Fibroblast of gingiva (primary cell): ENCODE results near the gene DDR2.

ENCODE experiments used
- DNase-seq: peaks from one replicate; pipeline ENCODE4 v3.0.0-alpha.2; 2011; ENCODE audit warnings: low read depth

DDR2 gene

DNA sequence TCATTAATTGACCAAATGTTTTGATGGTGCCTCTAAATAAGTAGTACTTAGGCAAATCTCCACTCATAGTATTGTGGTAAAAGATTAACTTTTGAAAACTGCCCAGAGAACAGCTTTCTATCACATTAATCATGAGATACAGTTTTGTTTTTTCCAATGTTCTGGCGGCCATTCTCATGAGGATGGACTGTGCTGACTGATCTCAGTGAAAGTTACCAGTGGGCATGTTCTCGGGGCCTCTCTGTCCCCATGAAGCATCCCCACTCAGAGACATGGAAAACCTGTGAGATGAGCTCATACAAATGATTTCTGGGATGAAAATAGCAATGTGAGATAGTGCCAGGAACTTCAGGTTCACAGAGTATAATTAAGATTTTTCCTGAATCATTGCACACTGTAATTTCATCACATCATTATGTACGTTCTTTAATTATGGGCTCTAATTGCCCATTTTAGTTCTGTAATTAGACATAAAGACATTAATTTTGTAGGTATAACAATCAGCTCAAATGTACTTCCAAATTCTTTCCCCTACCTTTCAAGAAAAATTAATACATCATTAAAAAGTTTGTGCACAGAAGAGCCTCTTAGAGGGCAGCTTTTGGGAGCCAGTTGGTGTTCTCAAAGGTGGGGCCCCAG, 40.5 kb downstream of the DDR2 start:
- no peak for DNase-seq

DNA sequence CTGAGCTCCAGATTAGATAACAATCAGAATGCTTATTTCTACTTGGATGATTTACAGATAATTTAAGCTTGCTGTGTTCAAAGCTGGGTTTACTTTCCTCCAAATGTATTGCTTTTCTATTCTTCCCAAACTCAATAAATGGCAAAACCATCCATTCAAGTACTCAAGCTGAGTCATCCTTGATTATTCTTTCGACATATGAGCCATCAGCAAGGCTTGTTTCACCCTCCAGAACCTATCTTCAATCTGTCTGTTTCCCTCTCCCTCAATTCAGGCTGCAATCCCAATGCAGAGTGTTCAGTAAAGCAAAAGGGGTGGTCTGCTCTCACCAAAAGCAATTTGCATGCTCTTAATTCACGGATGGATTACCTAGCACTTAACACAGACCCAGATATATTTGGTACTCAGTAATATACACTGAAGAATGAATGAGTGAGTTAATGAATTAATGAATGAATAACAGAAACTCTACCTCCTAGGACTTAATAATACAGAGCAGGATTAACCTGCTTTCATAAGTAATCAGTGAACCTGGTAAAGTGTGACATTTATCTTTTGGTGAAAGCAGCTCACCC, 41.9 kb downstream of the DDR2 start:
- DNase-seq = no peak

DNA sequence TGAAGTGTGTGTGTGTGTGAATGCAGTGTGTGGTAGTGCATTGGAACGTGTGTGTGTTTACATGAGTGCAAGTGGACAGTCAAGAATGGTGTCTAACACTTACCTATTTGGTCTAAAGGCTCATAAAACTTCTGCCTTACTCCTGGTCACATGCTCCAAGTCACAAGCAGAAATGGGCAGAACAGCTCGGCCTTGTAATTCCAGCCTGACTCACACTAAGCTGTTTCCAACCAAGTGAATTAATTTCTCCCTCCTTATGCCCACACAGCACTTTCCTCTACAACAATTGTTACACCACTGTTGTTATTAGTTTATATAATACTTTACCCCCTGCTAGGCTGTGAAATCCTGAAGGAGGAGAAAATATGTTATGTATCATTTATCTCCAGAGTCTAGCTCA, 43.8 kb downstream of the DDR2 start:
- DNase-seq = peak; percentile 84

DNA sequence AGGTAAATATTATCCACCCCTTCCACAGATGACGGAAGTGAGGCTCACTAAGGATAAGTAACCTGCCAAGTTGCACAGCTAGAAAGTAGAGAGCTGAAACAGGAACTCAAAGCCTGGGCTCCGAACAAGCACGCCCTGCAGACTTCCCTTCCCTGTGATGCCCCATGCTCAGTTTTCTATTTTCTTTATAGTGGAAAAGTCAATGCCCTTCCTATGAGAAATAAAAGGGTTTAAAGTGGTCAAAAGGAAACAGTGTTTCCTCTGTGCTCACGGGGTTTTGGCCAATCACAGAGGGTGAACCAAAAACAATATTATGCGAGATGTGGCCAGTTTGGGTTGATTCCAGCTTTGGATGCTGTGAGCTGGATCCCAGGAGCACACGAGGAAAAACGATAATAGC, 44.5 kb downstream of the DDR2 start:
- DNase-seq = no peak

DNA sequence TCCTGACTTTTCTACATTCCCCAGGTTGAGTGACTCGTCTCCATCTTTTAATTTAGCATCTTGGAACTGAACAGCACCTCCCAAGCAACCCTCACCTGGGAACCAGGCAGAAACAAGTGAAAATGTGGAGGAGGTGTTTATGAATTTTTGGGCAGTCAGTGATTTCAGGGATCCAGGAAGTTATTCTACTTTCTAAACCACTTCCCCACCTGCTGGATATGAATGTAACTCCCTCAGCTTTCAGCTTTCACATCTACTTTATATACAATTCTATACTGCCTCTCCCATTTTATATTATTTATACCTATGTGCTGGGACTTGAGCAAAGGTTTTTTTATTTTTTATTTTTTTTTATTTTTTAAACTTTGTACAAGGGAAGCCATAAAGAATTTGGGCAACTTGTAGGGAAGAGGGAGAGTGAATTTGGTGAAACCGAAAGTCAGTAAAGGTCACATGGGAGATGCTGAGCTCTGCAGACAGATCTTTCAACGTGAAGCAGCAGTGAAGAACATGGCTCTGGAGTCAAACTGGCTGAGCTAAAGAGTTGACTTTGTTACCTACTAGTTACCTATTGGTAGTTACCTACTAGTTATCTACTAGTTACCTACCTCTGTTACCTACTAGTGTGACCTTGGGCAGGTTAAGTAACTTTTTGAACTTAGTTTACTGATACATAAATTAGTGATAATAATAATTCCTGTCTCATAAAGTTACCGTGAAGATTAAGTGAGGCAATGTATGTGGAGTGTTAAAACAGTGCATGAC, 45.5 kb downstream of the DDR2 start:
- DNase-seq = no peak

DNA sequence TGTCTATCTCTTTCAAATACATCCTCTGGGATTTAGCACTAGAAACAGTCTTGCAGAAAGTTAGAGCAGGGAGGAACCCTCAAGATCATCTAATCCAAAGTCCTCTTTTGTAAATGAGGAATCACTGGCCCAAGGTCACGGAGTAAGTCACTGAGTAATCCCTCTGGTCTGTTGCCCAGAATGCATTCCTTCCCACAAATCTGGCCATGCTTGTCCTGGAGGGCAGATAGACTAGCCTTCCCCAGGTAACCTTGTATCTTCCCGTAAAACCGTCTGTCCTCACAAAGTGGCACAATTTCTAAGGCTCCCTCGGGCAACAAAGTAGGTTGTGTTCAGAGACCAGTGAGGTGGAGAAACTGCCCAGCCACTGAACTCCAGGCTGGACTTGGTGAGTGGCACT, 46.2 kb downstream of the DDR2 start:
- peak; percentile 63 for DNase-seq

DNA sequence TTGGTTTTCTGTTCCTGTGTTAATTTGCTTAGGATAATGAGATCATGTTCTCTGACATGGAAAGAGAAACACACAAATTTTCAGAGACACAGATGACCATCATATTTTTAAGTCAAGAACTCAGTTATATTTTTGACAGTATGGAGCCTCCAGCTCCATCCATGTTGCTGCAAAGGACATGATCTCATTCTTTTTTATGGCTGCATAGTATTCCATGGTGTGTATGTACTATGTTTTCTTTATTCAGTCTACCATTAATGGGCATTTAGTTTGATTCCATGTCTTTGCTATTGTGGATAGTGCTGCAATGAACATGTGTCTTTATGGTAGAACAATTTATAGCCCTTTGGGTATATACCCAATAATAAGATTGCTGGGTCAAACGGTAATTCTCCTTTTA, 47.0 kb downstream of the DDR2 start:
- DNase-seq = no peak

DNA sequence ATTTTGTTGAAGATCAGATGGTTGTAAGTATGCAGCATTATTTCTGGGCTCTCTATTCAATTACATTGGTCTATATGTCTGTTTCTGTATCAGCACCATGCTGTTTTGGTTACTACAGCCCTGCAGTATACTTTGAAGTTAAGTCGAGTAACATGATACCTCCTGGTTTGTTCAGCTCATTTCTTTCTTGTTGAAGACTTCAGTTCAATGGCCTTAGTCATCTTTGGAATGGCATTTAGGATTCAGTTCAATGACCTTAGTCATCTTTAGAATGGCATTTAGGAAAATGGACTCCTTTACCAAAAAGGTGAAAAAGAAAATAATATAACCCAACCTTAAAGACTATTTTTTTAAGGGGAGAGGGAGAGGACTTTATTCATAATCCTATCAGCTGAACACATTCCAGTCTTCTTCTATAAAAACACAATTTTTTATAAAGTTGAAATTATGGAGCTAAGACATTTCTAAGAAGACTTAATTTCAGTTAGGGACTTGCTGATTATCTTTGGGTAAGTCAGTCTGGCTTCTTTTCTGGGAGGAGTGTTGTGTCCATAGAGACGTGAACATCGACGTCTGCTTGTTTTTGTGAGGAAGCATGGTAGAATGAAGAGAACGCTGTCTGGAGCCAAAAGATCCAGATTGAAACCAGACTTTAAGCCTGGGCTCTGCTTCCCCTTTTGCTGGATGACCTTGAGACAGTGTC, 48.3 kb downstream of the DDR2 start:
- peak; percentile 65 for DNase-seq

DNA sequence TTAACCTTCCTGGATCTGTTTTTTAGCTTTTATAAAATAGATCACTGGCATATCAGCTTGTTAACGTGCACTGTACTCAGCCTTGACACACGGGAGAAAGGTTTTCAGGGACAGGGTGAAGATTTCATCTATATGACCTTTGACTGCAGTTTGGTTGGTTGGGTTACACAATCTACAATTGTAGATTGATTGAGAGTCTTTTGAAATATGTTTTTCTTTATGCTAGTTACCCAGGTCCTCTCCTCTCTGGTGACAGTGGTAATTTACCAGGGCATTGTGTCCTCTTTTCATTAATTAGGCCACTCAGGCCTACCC, 48.8 kb downstream of the DDR2 start:
- DNase-seq = no peak

DNA sequence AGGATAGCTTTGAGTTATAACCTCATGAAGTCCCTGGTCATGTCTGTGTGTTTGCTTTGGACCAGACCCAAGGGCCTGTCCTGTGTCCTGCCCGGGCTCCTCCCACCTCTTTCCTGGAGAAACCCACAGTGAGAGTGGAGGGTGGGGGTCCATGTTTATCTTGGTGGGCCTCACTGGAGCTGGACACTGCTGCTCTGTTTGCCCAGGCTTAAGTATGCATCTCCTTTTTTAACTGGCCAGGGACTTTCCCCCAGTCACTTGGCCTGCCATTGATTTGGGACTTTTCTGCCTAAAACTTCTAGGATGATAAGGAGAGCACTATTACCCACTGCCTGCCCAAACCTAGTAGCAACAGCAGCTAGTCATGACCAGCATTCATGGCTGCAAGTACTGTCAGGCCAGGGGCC, 49.8 kb downstream of the DDR2 start:
- no peak for DNase-seq

DNA sequence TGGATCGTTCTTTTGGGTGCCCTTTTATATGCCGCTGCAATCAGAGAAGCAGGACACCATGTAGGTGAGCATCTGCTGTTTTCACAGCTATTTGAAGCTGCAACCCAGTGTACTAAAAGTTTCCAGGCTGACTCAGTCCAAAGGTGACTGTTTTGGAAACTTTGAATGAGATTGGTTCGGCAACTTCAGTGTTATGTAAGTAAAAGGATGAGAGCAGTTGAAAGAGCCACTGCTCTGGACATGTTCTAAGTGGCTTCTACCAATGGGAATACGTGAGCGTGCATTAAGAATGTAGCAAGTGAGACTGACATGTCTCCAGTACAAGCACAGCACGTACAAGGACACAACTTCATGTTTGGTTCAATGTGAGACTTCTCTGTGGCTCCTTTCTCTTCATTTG, 55.6 kb downstream of the DDR2 start:
- DNase-seq = no peak

DNA sequence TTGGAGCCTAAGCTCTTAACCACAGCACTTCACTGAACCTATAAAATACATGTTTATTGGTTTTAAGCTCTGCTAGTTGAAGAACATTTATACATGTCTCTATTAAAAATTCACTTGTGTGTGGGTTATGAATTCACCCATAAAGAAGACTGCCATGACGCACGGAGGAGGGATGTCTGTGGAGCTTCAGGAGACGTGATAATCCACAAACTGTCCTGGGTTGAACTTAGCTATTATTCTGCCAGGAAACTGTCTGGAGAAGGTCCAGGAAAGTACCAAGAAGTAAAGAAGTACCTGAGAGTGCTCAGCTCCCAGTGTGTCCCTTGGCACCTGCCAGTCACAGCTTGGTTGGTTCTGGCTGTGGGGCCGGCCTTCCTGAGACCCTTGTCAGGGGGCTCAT, 56.3 kb downstream of the DDR2 start:
- DNase-seq = no peak

DNA sequence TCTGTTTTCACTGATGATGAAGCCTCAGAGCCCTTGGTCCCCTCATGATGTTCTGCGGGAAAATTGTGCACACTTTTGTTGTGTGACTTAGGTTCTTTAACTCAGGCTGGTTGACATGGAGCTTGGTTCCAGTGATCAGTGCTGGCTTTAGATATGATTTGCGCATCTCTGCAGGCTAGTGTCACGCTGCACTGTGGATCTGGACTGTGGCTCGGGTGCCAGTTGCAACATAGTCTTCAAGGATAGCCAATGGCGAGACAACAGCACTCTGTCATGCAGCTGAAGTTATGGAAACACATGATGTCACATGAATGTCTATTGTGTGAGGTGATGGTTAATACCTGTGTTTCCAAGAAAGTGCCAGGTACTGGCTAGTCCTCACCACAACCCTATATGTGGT, 56.7 kb downstream of the DDR2 start:
- no peak for DNase-seq

DNA sequence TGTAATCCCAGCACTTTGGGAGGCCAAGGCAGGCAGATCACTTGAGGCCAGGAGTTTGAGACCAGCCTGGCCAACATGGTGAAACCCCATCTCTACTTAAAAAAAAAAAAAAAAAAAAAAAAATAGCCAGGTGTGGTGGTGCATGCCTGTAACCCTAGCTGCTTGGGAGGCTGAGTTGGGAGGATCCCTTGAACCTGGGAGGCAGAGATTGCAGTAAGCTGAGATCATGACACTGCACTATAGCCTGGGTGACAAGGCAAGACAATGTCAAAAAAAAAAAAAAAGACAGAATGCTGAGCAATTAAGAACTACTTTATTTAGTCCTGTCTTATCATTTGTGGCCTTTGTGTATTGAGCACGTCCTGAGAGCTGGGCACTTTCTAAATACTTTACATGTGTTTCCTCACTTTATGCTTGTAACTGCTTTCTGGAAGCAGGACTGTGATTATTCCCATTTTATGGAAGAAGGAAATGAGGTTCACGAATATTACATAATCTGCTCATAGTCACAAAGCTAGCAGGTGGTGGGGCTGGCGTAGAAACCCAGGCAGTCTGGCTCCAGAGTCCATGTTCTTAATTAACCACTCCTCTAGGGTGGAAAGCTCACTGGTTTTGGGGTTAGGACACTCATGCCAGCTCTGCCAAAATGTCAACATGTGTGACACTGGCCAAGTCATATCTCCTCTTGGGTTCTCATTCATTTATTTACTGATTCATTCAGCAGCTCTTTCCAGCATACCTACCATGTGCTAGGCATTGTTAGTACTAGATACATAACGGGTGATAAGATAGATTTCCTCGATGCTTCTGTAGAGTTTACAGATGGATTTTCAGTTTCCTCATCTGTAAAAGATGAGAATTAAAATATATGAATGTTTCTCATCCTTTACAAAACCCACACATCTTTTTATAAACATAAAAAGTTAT, 57.7 kb downstream of the DDR2 start:
- DNase-seq = peak; percentile 30

DNA sequence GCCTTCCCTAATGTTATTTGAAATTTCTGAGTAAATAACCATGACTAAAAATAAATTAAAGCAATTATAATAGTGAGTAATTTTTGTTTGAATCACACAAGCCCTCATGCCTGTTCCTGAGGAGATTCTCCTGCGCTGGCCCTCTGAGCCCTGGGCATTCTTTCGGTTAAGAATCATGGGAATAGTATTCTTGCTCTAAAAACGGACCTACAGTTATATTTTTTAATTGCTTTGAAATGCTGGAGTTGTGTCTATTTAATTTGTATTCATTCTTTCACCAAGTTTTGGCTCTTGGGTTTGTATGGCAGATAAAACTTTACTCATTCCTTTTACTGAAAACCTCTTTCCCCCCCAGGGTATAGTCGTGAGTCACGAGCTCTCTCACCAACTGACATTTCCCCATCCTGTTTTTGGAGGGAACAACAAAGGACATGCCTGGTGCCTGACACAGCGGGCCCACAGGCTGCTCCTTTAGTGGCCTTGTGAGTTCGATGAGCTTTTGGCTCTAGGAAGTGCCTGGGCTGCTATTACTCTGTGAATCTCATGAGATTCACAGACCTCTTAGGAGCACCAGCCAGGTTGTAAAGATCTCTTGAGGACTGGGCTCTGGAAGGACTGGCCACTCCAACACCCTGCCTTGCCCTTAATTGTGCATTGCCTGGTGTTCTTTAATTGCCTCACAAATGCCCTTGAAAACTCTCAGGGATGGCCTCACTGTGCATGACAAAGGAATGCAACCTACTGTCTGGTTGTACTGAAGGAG, 58.6 kb downstream of the DDR2 start:
- peak; percentile 95 for DNase-seq

DNA sequence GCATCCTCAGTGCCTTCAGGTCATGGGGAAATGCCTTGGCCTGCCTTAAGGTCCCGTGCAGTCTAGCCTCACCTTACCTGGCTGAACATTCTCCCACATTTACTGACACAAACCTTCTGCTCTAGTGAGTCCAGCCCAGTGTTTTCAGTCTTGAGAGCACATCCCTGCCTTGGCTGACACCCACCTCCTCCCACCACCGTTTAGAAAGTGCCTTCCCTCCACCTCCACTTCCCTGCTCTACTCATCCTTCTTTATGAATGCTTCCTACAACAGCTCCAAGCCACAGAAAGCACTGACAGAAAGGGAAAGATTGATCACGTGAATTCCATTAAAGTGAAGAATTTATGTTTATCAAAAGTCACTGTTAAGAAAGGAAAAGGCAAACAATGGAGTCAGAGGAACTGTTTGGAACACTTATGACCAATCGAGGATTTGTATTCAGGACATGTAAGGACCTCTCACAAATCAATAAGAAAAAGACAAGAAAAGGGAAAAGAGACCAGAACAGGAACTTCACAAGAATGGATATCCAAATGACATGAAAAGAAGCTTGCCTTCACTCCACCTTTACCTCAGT, 59.8 kb downstream of the DDR2 start:
- no peak for DNase-seq

DNA sequence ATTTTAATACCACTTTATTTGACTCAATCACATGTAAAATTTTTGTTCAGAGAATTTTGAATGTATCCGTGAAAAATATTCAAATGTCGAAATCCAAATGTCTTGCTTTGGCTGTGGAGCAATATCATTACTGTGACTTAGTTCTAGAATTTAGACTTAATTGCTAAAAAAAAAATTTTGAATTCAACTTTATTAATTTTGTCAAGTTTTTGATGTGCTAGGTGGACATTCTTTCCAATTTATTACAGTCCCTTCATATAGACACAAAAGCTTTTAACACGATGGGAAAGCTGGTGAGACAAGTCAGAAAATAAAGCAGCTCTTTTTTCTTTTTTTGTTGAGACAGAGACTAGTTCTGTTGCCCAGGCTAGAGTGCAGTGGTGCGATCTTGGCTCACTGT, 62.6 kb downstream of the DDR2 start:
- DNase-seq = peak; percentile 27

DNA sequence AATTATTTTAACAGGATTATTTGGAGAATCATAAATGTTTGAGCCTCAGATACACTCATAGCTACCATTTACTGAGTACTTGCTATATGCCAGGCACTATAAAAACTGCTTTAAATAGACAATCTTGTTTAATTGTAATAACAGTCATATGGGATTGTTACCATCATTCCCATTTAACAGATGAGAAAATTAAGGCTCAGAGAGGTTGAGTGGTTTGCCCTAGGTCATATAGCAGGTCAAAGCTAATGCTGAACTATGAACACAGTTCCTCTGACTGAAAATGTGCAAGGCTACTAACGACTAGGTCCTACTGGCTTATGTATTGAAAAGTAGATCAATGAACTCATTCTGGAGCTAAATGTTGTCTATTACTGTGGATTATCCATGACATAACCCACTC, 63.4 kb downstream of the DDR2 start:
- DNase-seq = no peak

DNA sequence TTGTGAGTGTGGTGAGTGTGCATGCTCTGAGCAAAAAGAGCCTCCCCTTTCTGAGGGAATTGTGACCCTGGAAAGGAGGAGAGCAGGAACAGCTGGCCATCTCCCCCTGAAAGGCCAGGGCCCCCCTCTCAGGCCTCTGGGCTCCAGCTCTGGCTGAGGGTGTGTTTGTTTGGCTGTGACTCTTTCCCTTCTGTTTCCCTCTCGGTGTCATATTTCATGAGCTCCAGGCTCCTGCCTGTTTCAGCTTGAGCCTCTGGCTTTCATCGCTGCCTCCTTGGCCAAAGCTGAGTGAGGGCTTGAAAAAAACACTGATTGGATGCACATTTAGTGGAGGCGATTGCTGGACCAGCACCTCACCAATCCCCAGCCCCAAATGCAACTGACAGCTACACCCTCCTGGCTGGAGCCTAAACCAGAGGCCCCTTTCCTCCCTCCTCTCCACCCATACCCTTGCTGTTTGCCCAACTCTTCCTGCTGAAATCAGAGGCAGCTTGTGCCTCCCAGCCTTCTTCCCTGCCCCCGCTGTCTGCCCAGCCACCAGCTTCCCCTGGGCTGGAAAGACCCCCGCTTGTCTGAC, 64.1 kb downstream of the DDR2 start:
- peak; percentile 98 for DNase-seq

DNA sequence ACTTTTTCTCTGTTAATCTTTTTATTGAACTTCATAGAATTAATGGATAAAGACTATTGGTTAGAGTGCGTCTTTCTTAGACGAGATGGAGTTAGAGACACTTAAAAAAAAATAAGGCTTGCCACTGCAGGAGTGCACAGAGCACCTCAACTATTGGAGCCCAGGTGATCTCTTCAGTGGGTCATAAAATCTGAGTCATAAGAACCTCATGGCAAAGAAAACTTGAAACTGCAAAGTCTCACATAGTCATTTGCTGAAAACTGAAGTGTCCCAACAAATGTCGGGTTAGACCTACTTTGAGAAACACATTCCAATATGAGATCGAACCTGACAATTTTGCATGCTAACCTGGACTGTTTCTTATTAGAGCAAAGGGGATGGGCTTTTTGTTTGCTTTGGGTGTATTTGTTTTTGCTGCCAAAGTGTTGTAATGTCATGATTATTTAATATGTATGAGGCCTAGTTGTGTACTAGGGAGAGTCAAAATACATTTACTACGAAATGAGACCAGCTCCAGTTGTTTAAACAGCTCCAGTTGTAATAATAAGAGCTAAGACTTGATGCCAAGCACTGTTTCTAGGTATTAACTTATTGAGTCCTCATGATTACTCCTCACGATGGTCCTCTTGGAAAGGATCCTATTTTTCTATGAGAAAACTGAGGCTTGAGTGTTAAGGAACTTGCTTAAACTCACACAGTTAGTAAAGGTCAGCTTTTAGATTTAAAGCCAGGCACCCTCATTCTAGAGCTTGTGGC, 65.1 kb downstream of the DDR2 start:
- peak; percentile 83 for DNase-seq
